ENCODE results near the gene ZFYVE9.

GRCh38 chr1:52323731-52324130 is 181.8 kb downstream of the ZFYVE9 start:
- no peak for TF ChIP-seq CTCF (tag by site-specific recombination; IDR thresholded peaks at IDR 0.05)
- no peak for TF ChIP-seq ZNF571 (tag by site-specific recombination; IDR thresholded peaks at IDR 0.05)
- no peak for TF ChIP-seq ZNF175 (tag by site-specific recombination; IDR thresholded peaks at IDR 0.05)
- no peak for TF ChIP-seq ZNF654 (tag by site-specific recombination; IDR thresholded peaks at IDR 0.05; ENCODE audit: low read depth)
- TF ChIP-seq ZNF513 (tag by site-specific recombination; IDR thresholded peaks at IDR 0.05) = no peak
- no peak for TF ChIP-seq KLF10 (tag by site-specific recombination; IDR thresholded peaks at IDR 0.05)
- no peak for TF ChIP-seq KLF9 (tag by site-specific recombination; IDR thresholded peaks at IDR 0.05; ENCODE audit: low read depth)
- TF ChIP-seq ZNF121 (tag by site-specific recombination; IDR thresholded peaks at IDR 0.05) = no peak
- TF ChIP-seq ZNF658 (tag by site-specific recombination; IDR thresholded peaks at IDR 0.05) = no peak
- no peak for TF ChIP-seq ZBTB10 (tag by site-specific recombination; IDR thresholded peaks at IDR 0.05)
- TF ChIP-seq ZNF362 (tag by site-specific recombination; IDR thresholded peaks at IDR 0.05) = no peak
- TF ChIP-seq ATF2 (tag by site-specific recombination; IDR thresholded peaks at IDR 0.05; ENCODE audit: low read depth) = no peak
- no peak for TF ChIP-seq ZNF354C (tag by site-specific recombination; IDR thresholded peaks at IDR 0.05; ENCODE audit: borderline replicate concordance, low read depth)
- TF ChIP-seq GLIS1 (tag by site-specific recombination; IDR thresholded peaks at IDR 0.05) = no peak

All from HEK293 (cell line).